NCI-H1436 (cell line): ENCODE data around the gene ABITRAM.
"Not testable (repeated sequence)": the region's sequence is repeated elsewhere in the genome, so short reads cannot be mapped to it uniquely, and the experiment has no call there.

ENCODE experiments used
- DNase-seq: peaks from one replicate; lab custom pipeline; 2025; lab: John Stamatoyannopoulos, UW

ABITRAM gene

DNA sequence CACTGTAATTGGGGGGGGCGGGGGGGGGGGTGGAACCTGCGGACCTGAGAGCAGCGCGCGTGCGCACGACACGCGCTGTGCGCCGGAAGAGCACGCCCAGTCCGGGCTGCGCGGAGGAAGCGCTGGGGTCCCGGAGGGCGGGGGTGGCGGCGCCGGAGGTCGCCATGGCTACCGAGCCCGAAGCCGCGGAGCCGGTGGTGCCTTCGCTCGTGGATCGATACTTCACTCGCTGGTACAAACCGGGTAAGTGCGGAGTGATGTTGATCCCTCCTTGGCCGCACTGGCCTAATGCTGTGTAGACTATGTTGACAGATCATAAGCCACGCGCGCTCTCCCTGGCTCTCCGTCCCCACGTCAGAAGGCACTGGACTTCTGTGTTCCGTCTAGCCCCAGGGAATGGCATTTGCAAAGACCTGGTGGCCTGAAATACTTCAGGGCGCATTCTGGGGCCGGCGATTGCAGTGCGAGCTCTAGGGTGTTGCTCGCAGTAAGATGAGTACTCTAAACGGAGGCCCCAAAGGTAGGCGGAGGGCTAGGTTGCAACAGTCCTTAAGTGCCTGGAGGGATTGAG is at the start of gene ABITRAM:
TSS of gene ABITRAM (plus strand) at position 78 of the 571 bp plus-strand sequence. CDS start at position 165, 87 bp downstream.
- peak; percentile 76 for DNase-seq

DNA sequence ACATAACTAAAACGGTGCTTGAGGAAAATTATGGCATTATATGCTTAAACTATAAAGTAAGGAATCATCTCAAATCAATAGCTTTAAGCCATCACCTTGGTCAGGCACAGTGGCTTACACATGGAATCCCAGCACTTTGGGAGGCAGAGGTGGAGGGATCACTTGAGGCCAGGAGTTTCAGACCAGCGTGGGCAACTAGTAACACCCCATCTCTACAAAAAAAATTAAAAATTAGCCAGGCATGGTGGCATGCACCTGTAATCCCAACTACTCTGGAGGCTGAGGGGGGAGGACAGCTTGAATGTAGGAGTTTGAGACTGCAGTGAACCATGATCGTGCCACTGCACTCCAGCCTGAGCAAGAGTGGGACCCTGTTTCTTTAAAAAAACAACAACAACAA is 49.5 kb upstream of the ABITRAM start:
- DNase-seq = no peak

GRCh38 chr9:108885643-108886348 is 48.4 kb upstream of the ABITRAM start:
- DNase-seq = peak; percentile 62

GRCh38 chr9:108886594-108887271 is 47.5 kb upstream of the ABITRAM start:
- not testable (repeated sequence) for DNase-seq

GRCh38 chr9:108889649-108890067 is 44.5 kb upstream of the ABITRAM start:
- DNase-seq = no peak

- no peak for DNase-seq
These were observed 39.8 kb upstream of the ABITRAM start for GRCh38 chr9:108894225-108894997.

GRCh38 chr9:108897324-108898096 is 36.7 kb upstream of the ABITRAM start:
- no peak for DNase-seq

GRCh38 chr9:108899023-108899695 is 35.0 kb upstream of the ABITRAM start:
- DNase-seq = not testable (repeated sequence)

DNA sequence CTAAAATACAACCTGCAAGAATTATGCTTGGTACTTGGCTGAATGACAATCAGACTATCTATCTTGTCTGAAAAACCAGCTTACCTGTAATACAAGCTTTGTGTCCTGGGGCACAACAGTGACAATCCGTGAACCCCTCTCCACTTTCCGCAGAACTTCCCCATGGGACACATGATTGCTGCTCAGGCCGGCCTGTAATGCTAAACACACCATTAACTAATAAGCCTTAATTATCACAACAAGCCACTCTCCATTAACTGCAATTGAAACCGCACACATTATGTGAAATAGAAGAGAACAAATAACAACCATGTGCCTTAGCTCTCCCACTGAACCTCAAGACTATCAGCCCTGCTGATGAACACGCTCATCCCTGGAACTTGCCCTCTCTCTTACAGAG is 34.0 kb upstream of the ABITRAM start:
- DNase-seq = peak; percentile 74

GRCh38 chr9:108903420-108904103 is 30.6 kb upstream of the ABITRAM start:
- no peak for DNase-seq

GRCh38 chr9:108904161-108904560 is 30.0 kb upstream of the ABITRAM start:
- DNase-seq = no peak

DNA sequence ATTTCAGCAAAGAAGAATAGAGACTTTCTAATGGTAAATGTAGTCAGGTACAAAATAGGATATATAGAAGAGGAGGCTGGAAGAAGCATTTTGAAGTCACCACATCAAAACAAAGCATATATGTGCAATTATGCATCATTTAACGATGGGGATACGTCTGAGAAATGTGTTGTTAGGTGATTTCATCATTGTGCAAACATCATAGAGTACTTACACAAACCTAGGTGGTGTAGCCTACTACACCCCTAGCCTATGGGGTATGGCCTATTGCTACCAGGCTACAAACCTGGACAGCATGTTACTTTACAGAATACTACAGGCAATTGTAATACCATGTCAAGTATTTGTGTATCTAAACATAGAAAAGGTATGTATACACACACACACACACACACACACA is 28.7 kb upstream of the ABITRAM start:
- no peak for DNase-seq

- DNase-seq = no peak
These were observed 23.8 kb upstream of the ABITRAM start for GRCh38 chr9:108910402-108910801.

DNA sequence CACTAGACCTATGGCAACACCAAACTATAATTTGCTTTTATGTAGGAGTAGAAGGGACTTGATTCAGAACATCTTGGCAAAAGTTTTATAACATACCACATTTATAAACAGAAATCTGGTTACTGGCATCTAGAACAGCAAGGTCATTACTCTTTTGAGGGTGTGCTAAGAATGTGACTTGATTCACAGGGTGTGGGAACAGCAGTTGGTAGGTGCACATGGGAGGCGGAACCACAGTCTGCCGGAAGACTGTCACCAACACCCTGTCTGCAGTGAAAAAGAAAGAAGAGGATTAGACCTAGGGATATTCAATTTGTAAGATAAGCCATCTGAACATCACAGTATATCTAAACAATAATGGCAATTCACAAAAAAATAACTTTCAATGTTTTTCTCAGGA is 23.3 kb upstream of the ABITRAM start:
- no peak for DNase-seq

GRCh38 chr9:108911820-108912219 is 22.4 kb upstream of the ABITRAM start:
- DNase-seq = no peak

- no peak for DNase-seq
These were observed 20.8 kb upstream of the ABITRAM start for GRCh38 chr9:108913391-108913790.

GRCh38 chr9:108919517-108919916 is 14.7 kb upstream of the ABITRAM start:
- no peak for DNase-seq

DNA sequence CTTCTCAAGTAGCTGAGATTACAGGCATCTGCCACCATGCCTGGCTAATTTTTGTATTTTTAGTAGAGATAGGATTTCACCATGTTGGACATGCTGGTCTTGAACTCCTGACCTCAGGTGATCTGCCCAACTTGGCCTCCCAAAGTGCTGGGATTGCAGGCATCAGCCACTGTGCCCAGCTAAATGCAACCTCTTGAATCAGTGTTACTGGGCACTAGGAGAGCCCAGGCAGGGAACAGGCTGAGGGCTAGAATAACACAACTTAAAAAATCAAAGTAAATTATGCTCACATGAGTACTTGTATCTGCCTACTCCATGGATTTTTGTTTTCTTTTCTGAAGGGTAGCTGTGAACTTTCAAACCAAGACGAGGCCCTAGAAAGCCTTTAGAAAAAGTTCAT is 13.8 kb upstream of the ABITRAM start:
- DNase-seq = not testable (repeated sequence)

GRCh38 chr9:108921200-108921599 is 13.0 kb upstream of the ABITRAM start:
- no peak for DNase-seq

DNA sequence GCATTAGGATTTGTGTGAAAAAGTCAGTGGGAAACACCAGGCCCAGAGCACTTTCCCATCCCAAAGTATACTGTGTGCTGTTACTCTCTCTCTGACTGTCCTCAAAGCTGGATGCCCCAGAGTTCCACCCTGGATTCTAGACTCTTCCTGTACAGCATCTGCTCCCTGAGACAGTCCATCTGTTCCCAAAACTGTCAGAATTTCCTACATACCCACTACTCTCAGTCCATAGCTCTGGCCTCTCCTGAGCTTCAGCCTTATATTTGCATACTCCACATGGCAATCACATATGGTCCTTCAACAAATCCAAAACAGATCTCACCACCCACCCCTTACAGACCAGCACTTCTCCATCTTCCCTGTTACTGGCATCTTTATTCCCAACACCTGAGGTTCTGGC is 9.7 kb upstream of the ABITRAM start:
- no peak for DNase-seq
